GM19463 (cell line): ENCODE data around the gene INSM2.

ENCODE experiments used
- ATAC-seq: cut with Tn5 transposase; IDR thresholded peaks from one replicate; pipeline ENCODE4 v1.9.1; 2021; ENCODE audit warnings: mild to moderate bottlenecking, moderate library complexity; ENCODE audit not compliant: unreplicated experiment

Gene INSM2

DNA sequence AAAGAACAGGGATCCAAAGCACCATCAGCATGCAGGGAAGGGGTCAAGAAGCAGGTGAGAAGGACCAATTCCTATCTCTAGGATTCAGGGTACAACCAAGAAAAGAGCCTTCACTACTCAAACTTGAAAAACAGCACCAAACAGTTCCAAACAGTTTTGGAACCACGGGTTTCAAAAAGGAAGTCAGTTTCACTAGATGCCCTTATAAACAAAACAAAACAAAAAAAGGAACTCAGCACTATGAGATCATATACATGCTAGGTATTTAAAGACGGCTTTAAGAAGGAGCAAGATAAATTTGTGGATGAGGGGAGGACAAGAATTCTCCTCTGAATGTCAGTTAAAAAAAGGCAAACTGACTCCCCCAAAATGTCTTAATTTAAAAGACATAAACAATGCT, 6.0 kb downstream of the INSM2 start:
- no peak for ATAC-seq

DNA sequence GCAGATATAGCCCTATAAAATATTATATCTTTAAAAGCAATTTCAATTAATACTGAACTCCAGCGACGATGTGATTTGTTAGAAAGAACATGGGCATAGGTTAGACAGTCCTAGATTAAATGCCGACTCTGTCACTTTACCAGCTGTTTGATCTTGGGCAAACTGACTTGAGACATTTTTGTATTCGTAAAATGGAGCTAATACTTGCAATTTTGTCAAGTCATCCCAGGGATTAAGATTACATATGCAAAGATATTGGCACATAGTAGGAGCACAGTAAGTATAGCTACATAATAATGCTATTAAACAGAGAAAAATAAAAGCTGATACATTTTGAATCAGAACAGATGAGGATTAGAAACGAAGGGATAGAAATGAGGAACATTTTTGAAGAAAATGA, 9.0 kb downstream of the INSM2 start:
- no peak for ATAC-seq

DNA sequence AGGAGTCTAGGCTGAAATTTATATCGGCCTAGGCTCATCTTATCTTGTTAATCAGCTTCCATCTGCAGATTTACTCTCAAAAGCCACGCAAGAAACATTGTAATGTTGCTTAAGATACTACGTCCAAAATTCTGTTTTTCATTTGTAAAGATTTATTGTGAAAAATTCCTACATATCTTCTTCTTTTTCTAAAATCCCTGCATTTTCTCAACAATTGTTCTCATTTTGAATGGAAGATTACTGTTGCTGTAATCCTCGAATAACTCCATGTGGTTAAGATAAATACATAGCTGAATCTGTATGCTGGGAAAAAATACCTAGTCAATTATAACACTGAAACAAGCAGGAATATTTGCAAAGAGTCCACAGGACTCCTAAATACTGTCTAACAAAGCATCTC, 15.6 kb downstream of the INSM2 start:
- no peak for ATAC-seq

DNA sequence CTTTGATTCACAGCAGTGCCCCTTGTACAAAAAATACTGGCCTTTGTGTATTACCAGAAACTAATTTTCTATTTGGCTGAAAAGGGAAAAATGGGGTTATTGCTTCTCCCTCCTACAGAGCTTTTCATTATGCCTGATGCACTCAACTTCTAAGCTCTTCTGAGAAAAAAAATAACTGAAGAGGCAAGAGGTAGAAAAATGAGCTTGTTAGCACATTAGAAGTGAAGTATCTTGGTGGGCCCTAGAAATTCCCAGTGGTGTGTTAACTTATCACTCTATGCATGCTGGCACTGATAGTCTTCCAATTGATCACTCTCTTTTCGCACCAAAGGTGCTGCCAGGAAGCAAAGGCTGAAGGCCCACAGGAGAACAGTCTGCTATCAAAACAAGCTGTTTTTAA, 17.1 kb downstream of the INSM2 start:
- no peak for ATAC-seq

DNA sequence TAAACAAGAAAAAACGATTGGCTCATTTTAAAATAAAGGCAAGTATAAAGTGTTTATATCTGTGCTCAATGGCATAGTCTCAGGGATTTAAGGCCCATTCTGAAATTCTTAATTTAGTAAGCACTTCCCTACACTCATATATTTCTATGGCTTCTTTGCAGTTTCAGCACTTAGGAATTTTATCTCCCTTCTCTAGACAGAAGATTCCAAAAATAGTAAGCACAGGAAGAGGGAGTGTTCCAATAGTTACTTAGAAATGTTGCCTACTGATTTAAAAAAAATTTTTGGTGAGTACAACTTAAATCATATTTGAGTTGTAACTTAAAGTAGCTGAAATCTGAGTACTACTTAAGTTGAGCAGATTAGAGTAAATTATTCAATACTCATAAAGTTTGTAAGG, 19.8 kb downstream of the INSM2 start:
- no peak for ATAC-seq

DNA sequence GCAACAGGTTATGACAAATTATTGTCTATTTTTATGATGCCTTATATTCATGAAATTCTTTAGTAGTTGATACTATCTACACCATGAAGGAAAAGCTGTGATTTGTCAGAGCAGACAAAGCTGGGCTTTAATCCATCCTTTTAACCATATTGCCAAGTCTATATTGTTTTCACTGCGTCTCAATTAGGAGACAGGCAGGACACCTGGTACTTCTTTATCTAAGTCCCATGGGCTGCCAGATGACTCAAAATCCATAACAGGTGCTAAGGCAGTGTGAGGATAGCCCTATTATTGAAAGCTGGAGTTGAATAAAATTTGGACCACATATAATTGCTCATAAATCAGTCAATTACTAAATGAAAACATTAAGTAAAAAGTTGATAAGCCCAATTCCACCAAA, 22.6 kb downstream of the INSM2 start:
- no peak for ATAC-seq

DNA sequence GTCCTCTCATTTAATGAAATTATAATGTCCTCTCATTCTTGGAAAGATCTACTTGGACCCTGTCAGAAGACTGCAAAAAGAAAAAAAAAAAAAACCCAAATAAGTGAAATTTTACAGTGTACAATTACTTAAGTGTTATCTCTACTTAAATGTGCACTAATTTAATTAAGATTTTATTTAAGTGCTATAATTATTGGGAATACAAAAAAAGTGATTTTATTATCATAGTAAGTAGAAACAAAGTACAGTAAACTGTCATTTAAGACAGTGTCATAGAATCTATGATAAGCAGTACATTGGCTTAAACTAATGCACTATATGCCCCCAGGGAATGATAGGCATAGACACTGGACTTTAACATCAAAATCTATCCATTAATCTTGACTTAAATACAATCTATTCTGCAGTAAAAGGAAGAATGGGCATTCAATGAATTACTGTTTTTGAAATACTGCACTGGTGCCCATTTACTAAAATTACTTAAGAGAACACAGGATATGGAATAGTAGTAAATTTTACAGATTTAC, 23.3 kb downstream of the INSM2 start:
- no peak for ATAC-seq

DNA sequence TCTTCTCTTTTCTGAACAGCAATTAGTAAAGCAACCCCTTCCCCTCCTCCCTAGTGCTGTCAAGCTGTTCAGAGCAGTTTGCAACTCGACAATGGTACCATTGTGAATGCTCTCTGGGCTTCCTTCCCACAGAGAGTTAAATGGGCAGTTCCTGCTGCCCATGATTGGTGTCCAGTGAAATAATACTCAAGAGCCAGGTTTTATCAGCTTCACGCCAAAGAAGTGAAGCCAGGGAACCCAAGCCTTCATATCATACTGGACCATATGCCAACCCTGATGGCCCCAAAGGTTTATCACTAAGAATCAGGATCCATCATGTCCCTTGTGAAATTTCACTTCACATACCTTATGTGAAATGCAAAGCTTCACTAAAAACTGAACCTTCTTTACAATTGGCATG, 24.7 kb downstream of the INSM2 start:
- ATAC-seq = no peak

DNA sequence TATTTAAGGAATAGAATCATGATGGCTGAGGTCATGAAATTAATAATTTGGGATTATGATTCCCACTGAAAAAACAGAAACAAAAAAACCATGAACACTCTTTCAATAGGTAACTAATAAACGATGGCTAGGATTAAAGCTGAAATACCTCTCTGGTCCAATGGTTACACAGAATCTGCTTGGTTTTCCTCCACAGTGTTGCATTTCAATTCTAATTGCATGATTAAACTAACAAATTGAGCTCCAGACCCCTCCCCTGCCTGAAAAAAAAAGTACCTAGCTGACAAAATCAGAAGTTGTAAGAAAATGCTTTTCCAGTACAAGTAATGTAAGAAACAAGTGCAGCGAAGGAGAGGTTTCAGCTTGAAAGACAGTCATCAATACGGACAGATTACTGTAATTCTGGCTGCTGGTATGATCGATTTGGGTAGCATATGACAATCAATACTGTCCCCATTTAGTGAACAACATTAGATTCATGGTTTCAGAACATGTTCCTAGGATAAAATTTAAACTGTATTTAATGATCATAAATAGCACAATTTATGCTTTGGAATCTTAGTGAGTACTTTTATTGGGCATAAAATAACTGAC, 32.0 kb downstream of the INSM2 start:
- no peak for ATAC-seq

DNA sequence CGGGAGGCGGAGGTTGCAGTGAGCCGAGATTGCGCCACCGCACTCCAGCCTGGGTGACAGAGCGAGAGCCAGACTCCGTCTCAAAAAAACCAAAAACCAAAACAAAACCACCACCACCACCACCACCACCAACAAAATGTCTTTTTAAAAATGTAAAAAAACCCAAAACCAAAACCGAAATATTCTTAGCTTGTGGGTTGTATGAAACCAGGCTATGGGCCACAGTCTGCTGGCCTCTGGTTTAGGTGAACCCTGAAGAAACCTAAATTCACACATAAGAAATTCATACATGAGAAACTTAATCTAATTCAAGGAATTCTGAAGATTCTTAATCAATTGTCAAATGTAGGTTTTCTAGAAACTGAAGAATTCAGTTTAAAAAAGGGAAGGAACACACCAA, 37.6 kb downstream of the INSM2 start:
- ATAC-seq = no peak

DNA sequence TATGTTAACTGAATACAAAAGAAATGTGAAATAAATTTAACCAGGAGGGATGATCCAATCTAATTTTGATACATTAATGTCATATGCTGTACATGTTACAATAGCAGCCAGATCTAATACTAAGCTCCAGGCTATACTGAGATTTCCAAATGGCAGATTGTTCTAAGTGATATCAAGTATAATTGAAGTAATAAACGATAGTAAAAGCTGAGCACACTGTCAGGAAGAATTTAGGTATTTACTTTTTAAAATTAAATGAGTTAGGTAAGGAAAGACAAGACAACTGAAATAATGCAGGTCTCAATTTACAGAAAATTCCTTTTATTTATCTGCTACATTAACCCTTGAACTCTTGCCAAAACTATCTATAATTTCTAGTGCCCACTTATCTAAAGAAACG, 39.9 kb downstream of the INSM2 start:
- no peak for ATAC-seq

DNA sequence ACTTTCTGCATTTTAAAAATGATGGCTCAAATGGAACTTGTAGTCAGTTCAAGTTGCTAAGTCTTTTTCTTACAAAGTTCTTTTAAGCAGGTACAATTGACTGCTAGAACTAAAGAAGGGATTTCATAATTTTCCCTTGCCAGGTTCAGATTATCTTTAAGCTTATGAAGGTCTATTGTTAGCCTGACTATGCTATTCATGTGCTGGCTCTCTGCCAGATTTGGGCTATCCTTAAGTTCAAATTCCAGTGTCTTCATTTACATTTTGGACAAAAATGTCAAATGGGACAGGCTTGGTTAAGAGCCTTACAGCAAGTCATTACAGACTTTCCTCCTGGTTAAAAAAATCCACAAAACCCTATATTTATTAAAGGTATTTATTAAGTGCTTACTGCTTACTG, 42.3 kb downstream of the INSM2 start:
- no peak for ATAC-seq

DNA sequence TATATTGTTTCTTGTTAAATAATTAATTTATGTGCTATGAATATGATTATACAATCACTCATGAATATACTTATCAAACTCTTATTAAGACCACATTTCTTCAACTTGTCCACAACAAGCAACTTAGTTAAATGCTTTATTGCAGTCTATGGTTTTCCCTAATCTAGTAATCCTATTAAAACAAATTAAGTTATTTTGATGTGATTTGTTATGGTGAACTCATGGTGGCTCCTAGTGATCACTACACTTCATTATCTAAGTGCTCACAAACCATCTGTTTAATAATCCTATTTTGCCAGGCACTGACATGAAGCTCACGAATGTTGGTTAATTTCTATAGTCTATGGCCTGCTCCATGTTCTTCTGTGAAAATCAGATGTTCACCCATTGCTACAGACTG, 42.9 kb downstream of the INSM2 start:
- ATAC-seq = no peak

DNA sequence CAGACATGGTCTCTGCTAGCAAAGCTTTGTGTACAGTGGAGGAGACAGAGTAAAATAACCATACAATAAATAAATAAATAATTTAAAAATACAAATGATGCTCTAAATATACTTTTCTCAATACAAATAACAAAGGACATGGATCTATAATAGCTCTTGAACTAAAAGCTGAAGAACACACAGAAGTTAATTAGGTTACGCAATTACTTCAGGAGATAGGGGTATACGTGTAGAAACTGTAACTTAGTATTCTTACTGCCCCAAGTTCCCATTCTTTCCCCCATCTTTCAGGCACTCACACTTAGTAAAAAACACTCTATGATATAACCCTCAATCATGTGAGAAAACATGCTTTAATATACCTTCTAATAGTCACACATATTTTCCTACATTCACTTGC, 44.2 kb downstream of the INSM2 start:
- no peak for ATAC-seq

DNA sequence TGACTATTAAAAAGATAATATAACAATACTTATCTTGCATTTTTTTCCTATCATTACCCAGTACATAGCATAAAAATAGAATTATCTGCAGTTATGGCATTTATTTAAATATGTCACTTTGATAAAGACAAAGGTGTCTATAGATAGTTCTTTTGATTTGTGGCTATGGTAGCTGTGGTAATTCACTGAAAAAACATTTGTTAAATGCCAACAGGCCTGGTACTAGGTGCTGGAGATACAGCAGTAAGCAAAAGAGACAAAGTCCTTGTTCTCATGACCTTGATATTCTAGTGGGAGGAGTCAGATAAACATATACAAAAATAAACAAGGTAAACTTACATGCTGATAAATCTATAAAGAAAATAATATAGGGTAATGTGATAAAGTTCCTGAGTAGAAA, 44.7 kb downstream of the INSM2 start:
- ATAC-seq = no peak
